ENCODE results near the gene RSRC1.

DNA sequence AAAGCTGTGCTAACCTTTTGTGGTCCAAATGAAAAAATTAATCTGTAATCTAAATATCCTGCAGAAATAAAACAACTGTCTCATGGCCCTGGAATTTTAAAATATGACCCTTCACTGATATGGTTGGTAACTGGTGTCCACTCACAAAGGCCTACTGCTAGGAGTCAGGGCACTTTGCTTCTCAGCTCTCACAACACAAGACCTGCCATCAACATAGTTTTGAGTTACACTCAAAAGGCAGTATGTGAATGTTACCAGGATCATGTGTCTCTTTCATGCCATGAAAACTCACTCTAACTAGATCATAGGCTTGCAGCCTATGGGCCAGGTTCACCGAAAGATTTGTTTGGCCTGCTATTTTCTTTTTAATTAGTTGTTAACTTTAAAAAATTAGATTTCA lies 451.1 kb downstream of the RSRC1 start:
- TF ChIP-seq, protein P1, sequence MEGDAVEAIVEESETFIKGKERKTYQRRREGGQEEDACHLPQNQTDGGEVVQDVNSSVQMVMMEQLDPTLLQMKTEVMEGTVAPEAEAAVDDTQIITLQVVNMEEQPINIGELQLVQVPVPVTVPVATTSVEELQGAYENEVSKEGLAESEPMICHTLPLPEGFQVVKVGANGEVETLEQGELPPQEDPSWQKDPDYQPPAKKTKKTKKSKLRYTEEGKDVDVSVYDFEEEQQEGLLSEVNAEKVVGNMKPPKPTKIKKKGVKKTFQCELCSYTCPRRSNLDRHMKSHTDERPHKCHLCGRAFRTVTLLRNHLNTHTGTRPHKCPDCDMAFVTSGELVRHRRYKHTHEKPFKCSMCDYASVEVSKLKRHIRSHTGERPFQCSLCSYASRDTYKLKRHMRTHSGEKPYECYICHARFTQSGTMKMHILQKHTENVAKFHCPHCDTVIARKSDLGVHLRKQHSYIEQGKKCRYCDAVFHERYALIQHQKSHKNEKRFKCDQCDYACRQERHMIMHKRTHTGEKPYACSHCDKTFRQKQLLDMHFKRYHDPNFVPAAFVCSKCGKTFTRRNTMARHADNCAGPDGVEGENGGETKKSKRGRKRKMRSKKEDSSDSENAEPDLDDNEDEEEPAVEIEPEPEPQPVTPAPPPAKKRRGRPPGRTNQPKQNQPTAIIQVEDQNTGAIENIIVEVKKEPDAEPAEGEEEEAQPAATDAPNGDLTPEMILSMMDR (IDR thresholded peaks at IDR 0.05; ENCODE audit: insufficient read depth, low read depth, low read length) = no peak
- TF ChIP-seq EZH2 (IDR thresholded peaks at IDR 0.05; ENCODE audit: insufficient read depth, low read length) = no peak

Measured in astrocyte (in vitro differentiated cells and primary cell).